WTC11 (cell line): ENCODE measurements around the gene GALNT2. TPM values are rescaled to one million over a fixed set of nuclear protein-coding genes. Genes with fewer than 3 reads are reported as not detected.

Experiments
- ATAC-seq: fragments of 200-7000 bp; cut with Tn5 transposase; 2 replicates; pipeline ENCODE4 v1.10.0; 2021; ENCODE audit warnings: mild to moderate bottlenecking, moderate library complexity
- CTCF ChIA-PET: fragments of 300-600 bp; sonication (Branson Sonifier 250); formaldehyde crosslinking; loops from one replicate; lab custom pipeline; 2021; ENCODE audit warnings: antibody characterized with exemption; lab: Charles Lee
- POLR2A ChIA-PET: fragments of 350-600 bp; sonication (Branson Sonifier 250); formaldehyde crosslinking; loops from one replicate; lab custom pipeline; 2021; ENCODE audit warnings: antibody characterized with exemption; lab: Charles Lee
- DNase-seq: peaks from one replicate; pipeline ENCODE4 v3.0.0; 2021; ENCODE audit warnings: low spot score
- H3K27ac Mint-ChIP-seq: 2 replicates; pipeline ENCODE4 v1.8.0; 2021; ENCODE audit warnings: mixed read lengths
- H3K27me3 Mint-ChIP-seq: 2 replicates; pipeline ENCODE4 v1.8.0; 2021; ENCODE audit warnings: low read depth, mild to moderate bottlenecking, moderate library complexity, mixed read lengths
- H3K36me3 Mint-ChIP-seq: 2 replicates; pipeline ENCODE4 v1.8.0; 2021; ENCODE audit warnings: mixed read lengths
- H3K4me1 Mint-ChIP-seq: 2 replicates; pipeline ENCODE4 v1.8.0; 2022; ENCODE audit warnings: mixed read lengths
- H3K4me3 Mint-ChIP-seq: 2 replicates; pipeline ENCODE4 v1.8.0; 2021; ENCODE audit warnings: mild to moderate bottlenecking, moderate library complexity, mixed read lengths
- H3K9me3 Mint-ChIP-seq: 2 replicates; pipeline ENCODE4 v1.8.0; 2021; ENCODE audit warnings: mixed read lengths
- ATF2 ChIP-seq: sonication (generic); formaldehyde crosslinking; IDR thresholded peaks from 2 replicates; pipeline ENCODE4 v1.8.1; 2022; ENCODE audit warnings: low read depth, missing genetic modification reagents, borderline replicate concordance
- FOXP1 ChIP-seq: sonication (generic); formaldehyde crosslinking; IDR thresholded peaks from 2 replicates; pipeline ENCODE4 v1.8.0; 2022; ENCODE audit warnings: missing genetic modification reagents, mild to moderate bottlenecking, moderate library complexity, borderline replicate concordance
- MXD4 ChIP-seq: fragments of 250-450 bp; sonication (Bioruptor Pico); IDR thresholded peaks from 2 replicates; pipeline ENCODE4 v1.8.0; 2021; ENCODE audit warnings: mild to moderate bottlenecking, moderate library complexity, borderline replicate concordance
- MYBL2 ChIP-seq: sonication (generic); formaldehyde crosslinking; IDR thresholded peaks from 2 replicates; pipeline ENCODE4 v1.8.1; 2023; ENCODE audit warnings: mild to moderate bottlenecking, moderate library complexity, missing genetic modification reagents
- NFE2L1 ChIP-seq: sonication (generic); formaldehyde crosslinking; IDR thresholded peaks from 2 replicates; pipeline ENCODE4 v1.8.1; 2023; ENCODE audit warnings: missing genetic modification reagents
- NR1H2 ChIP-seq: sonication (generic); formaldehyde crosslinking; IDR thresholded peaks from 2 replicates; pipeline ENCODE4 v1.9.0; 2021; ENCODE audit warnings: mild to moderate bottlenecking, moderate library complexity, missing genetic modification reagents
- NR3C1 ChIP-seq: sonication (generic); formaldehyde crosslinking; conservative IDR thresholded peaks from 2 replicates; pipeline ENCODE4 v1.8.1; 2023; ENCODE audit warnings: low read depth, mild to moderate bottlenecking, missing genetic modification reagents
- PRRX2 ChIP-seq: fragments of 250-450 bp; sonication (Bioruptor Pico); IDR thresholded peaks from 2 replicates; pipeline ENCODE4 v1.8.0; 2021; ENCODE audit warnings: mild to moderate bottlenecking
- ZBTB21 ChIP-seq: sonication (generic); formaldehyde crosslinking; IDR thresholded peaks from 2 replicates; pipeline ENCODE4 v1.8.1; 2023; ENCODE audit warnings: mild to moderate bottlenecking, missing genetic modification reagents, borderline replicate concordance
- ZMAT4 ChIP-seq: fragments of 250-450 bp; sonication (Bioruptor Pico); IDR thresholded peaks from 2 replicates; pipeline ENCODE4 v1.9.0; 2021; ENCODE audit warnings: mild to moderate bottlenecking
- ZNF121 ChIP-seq: sonication (generic); formaldehyde crosslinking; IDR thresholded peaks from 2 replicates; pipeline ENCODE4 v1.8.0; 2023; ENCODE audit warnings: missing genetic modification reagents
- ZNF263 ChIP-seq: sonication (generic); formaldehyde crosslinking; IDR thresholded peaks from 2 replicates; pipeline ENCODE4 v1.8.1; 2022; ENCODE audit warnings: low read depth, mild to moderate bottlenecking, moderate library complexity, missing genetic modification reagents
- ZNF425 ChIP-seq: fragments of 250-450 bp; sonication (Bioruptor Pico); conservative IDR thresholded peaks from 2 replicates; pipeline ENCODE4 v1.9.0; 2021; ENCODE audit warnings: mild to moderate bottlenecking
- total RNA-seq: library from RNA; stranded (reverse); gene quantifications from 3 replicates; pipeline ENCODE4 v1.2.3, GENCODE V29; 2021
- TF ChIP-seq, protein P1 (sequence below): fragments of 250-450 bp; sonication (Bioruptor Pico); IDR thresholded peaks from 2 replicates; pipeline ENCODE4 v1.9.0; 2021; ENCODE audit warnings: mild to moderate bottlenecking
- TF ChIP-seq, protein P2 (sequence below): sonication (generic); formaldehyde crosslinking; IDR thresholded peaks from 2 replicates; pipeline ENCODE4 v1.8.0; 2022; ENCODE audit warnings: mild to moderate bottlenecking, missing genetic modification reagents
- TF ChIP-seq, protein P3 (sequence below): sonication (generic); formaldehyde crosslinking; IDR thresholded peaks from 2 replicates; pipeline ENCODE4 v1.8.1; 2023; ENCODE audit warnings: mild to moderate bottlenecking, missing genetic modification reagents, moderate library complexity
- TF ChIP-seq, protein P4 (sequence below): fragments of 250-450 bp; sonication (Bioruptor Pico); IDR thresholded peaks from 2 replicates; pipeline ENCODE4 v2.1.2; 2022; ENCODE audit warnings: mild to moderate bottlenecking, moderate library complexity
- TF ChIP-seq, protein P5 (sequence below): sonication (generic); formaldehyde crosslinking; IDR thresholded peaks from 2 replicates; pipeline ENCODE4 v1.8.1; 2022; ENCODE audit warnings: mild to moderate bottlenecking, moderate library complexity, missing genetic modification reagents
- TF ChIP-seq, protein P6 (sequence below): sonication (generic); formaldehyde crosslinking; conservative IDR thresholded peaks from 2 replicates; pipeline ENCODE4 v1.8.1; 2023; ENCODE audit warnings: mild to moderate bottlenecking, low read depth, missing genetic modification reagents, moderate library complexity

The GALNT2 gene
- total RNA-seq, 1 experiment from 2014 or later, result 74.8 TPM

GRCh38 chr1:230081751-230082150 is 14.7 kb downstream of the GALNT2 start:
- ATAC-seq, result no peak
- H3K4me3 Mint-ChIP-seq, result no peak overlapping the region
- H3K4me1 Mint-ChIP-seq, result peaks cover 51% of the 10 kb centered on the region
- peaks cover 18% of the 10 kb centered on the region for H3K36me3 Mint-ChIP-seq
- H3K9me3 Mint-ChIP-seq, result peaks cover 14% of the 10 kb centered on the region
- 0 out of 2 replicates have a peak overlapping the region, but pooled peaks have one; percentile 20 for H3K27ac Mint-ChIP-seq
- ChIA-PET POLR2A (no interaction called here), CTCF (no interaction called here)
- TF ChIP-seq PRRX2 (CRISPR knock-in tag), result no peak
- no peak for TF ChIP-seq ZNF263 (CRISPR knock-in tag)
- TF ChIP-seq NFE2L1 (CRISPR knock-in tag), result no peak
- TF ChIP-seq, protein P1, sequence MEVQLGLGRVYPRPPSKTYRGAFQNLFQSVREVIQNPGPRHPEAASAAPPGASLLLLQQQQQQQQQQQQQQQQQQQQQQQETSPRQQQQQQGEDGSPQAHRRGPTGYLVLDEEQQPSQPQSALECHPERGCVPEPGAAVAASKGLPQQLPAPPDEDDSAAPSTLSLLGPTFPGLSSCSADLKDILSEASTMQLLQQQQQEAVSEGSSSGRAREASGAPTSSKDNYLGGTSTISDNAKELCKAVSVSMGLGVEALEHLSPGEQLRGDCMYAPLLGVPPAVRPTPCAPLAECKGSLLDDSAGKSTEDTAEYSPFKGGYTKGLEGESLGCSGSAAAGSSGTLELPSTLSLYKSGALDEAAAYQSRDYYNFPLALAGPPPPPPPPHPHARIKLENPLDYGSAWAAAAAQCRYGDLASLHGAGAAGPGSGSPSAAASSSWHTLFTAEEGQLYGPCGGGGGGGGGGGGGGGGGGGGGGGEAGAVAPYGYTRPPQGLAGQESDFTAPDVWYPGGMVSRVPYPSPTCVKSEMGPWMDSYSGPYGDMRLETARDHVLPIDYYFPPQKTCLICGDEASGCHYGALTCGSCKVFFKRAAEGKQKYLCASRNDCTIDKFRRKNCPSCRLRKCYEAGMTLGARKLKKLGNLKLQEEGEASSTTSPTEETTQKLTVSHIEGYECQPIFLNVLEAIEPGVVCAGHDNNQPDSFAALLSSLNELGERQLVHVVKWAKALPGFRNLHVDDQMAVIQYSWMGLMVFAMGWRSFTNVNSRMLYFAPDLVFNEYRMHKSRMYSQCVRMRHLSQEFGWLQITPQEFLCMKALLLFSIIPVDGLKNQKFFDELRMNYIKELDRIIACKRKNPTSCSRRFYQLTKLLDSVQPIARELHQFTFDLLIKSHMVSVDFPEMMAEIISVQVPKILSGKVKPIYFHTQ (CRISPR knock-in tag), result no peak
- TF ChIP-seq, protein P2, sequence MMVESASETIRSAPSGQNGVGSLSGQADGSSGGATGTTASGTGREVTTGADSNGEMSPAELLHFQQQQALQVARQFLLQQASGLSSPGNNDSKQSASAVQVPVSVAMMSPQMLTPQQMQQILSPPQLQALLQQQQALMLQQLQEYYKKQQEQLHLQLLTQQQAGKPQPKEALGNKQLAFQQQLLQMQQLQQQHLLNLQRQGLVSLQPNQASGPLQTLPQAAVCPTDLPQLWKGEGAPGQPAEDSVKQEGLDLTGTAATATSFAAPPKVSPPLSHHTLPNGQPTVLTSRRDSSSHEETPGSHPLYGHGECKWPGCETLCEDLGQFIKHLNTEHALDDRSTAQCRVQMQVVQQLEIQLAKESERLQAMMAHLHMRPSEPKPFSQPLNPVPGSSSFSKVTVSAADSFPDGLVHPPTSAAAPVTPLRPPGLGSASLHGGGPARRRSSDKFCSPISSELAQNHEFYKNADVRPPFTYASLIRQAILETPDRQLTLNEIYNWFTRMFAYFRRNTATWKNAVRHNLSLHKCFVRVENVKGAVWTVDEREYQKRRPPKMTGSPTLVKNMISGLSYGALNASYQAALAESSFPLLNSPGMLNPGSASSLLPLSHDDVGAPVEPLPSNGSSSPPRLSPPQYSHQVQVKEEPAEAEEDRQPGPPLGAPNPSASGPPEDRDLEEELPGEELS (CRISPR knock-in tag), result no peak
- TF ChIP-seq, protein P3, sequence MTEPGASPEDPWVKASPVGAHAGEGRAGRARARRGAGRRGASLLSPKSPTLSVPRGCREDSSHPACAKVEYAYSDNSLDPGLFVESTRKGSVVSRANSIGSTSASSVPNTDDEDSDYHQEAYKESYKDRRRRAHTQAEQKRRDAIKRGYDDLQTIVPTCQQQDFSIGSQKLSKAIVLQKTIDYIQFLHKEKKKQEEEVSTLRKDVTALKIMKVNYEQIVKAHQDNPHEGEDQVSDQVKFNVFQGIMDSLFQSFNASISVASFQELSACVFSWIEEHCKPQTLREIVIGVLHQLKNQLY (CRISPR knock-in tag), result no peak
- TF ChIP-seq MXD4 (CRISPR knock-in tag), result no peak
- TF ChIP-seq ZNF121, result no peak
- no peak for TF ChIP-seq ZBTB21 (CRISPR knock-in tag)
- TF ChIP-seq, protein P4, sequence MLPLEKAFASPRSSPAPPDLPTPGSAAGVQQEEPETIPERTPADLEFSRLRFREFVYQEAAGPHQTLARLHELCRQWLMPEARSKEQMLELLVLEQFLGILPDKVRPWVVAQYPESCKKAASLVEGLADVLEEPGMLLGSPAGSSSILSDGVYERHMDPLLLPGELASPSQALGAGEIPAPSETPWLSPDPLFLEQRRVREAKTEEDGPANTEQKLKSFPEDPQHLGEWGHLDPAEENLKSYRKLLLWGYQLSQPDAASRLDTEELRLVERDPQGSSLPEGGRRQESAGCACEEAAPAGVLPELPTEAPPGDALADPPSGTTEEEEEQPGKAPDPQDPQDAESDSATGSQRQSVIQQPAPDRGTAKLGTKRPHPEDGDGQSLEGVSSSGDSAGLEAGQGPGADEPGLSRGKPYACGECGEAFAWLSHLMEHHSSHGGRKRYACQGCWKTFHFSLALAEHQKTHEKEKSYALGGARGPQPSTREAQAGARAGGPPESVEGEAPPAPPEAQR (CRISPR knock-in tag), result no peak
- no peak for TF ChIP-seq FOXP1 (CRISPR knock-in tag)
- no peak for TF ChIP-seq NR3C1
- peaks cover 3% of the 10 kb centered on the region; the same call in 1 of the 2 replicates for H3K27me3 Mint-ChIP-seq
- no peak for DNase-seq

- Mint-ChIP-seq H3K9me3 (peaks cover 14% of the 10 kb centered on the region), H3K36me3 (peaks cover 18% of the 10 kb centered on the region), H3K27ac (no peak overlapping the region), H3K4me1 (peaks cover 51% of the 10 kb centered on the region), H3K4me3 (no peak overlapping the region), H3K27me3 (peaks cover 3% of the 10 kb centered on the region; the same call in 1 of the 2 replicates)
- ATAC-seq (no peak), DNase-seq (no peak)
- POLR2A ChIA-PET, result no interaction called here
- CTCF ChIA-PET, result no interaction called here
- TF ChIP-seq, protein P5, sequence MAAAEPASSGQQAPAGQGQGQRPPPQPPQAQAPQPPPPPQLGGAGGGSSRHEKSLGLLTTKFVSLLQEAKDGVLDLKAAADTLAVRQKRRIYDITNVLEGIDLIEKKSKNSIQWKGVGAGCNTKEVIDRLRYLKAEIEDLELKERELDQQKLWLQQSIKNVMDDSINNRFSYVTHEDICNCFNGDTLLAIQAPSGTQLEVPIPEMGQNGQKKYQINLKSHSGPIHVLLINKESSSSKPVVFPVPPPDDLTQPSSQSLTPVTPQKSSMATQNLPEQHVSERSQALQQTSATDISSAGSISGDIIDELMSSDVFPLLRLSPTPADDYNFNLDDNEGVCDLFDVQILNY, result no peak
- TF ChIP-seq ATF2, result no peak
- no peak for TF ChIP-seq MYBL2 (CRISPR knock-in tag)
- no peak for TF ChIP-seq ZMAT4
- no peak for TF ChIP-seq ZNF425 (CRISPR knock-in tag)
- TF ChIP-seq, protein P6, sequence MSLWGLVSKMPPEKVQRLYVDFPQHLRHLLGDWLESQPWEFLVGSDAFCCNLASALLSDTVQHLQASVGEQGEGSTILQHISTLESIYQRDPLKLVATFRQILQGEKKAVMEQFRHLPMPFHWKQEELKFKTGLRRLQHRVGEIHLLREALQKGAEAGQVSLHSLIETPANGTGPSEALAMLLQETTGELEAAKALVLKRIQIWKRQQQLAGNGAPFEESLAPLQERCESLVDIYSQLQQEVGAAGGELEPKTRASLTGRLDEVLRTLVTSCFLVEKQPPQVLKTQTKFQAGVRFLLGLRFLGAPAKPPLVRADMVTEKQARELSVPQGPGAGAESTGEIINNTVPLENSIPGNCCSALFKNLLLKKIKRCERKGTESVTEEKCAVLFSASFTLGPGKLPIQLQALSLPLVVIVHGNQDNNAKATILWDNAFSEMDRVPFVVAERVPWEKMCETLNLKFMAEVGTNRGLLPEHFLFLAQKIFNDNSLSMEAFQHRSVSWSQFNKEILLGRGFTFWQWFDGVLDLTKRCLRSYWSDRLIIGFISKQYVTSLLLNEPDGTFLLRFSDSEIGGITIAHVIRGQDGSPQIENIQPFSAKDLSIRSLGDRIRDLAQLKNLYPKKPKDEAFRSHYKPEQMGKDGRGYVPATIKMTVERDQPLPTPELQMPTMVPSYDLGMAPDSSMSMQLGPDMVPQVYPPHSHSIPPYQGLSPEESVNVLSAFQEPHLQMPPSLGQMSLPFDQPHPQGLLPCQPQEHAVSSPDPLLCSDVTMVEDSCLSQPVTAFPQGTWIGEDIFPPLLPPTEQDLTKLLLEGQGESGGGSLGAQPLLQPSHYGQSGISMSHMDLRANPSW (CRISPR knock-in tag), result no peak
- TF ChIP-seq NR1H2 (CRISPR knock-in tag), result no peak
- TF ChIP-seq, protein P3 (CRISPR knock-in tag), result no peak
Measured at GRCh38 chr1:230082211-230082610, 15.2 kb downstream of the GALNT2 start.
